GM23338 (cell line): Measurements from ENCODE around the gene UBL7.

Experiments used
- ETS1 ChIP-seq: IDR thresholded peaks from 2 replicates; pipeline ENCODE4 v1.6.1; 2016; ENCODE audit warnings: antibody characterized with exemption
- POLR2AphosphoS5 ChIP-seq: IDR thresholded peaks from 2 replicates; pipeline ENCODE4 v1.6.1; 2016; ENCODE audit warnings: antibody characterized with exemption, low read depth

GRCh38 chr15:74412159-74412558 is 48.8 kb downstream of the UBL7 start:
- TF ChIP-seq ETS1 (no peak), POLR2AphosphoS5 (no peak)
